ENCODE results near the gene ANKRD34A. TPM values are rescaled to one million over a fixed set of nuclear protein-coding genes. Genes with fewer than 3 reads are reported as not detected.

Gene ANKRD34A
- total and polyA plus RNA-seq, 2 of the 13 experiments (the other 11 are each of a cell fraction or from before 2014, with no cell fraction given): 0.05 to 0.07 TPM

DNA sequence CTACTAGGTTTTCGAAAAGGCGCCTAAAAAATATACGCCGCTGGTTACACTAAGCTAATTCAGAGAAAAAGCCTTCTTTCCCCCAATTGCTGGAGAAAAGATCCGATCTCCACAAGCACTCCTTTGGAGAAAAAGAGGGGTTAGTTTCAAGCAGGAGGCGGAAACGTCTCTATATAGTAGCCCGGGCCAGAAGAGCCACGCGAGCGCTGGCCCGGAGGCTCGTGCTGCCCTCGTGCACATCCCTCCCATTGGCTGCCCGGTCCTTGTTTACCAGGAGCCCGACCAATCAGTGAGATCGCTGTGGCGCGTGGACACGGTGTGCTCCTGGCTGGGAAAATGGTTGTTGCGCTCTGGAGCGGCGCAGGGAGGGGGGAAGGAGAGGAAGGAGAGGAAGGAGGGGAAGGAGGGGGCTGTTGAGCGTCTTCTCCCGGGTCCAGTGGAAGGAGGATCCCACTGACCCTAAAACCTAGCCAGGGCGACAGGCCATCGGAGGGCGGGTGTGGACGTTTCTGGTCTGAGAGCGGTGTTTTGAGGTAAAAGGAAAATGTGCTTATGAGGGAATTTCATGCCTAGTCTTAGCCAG, 32.1 kb upstream of the ANKRD34A start, which contains the start of gene TXNIP (continued):
- TF ChIP-seq, protein P1, sequence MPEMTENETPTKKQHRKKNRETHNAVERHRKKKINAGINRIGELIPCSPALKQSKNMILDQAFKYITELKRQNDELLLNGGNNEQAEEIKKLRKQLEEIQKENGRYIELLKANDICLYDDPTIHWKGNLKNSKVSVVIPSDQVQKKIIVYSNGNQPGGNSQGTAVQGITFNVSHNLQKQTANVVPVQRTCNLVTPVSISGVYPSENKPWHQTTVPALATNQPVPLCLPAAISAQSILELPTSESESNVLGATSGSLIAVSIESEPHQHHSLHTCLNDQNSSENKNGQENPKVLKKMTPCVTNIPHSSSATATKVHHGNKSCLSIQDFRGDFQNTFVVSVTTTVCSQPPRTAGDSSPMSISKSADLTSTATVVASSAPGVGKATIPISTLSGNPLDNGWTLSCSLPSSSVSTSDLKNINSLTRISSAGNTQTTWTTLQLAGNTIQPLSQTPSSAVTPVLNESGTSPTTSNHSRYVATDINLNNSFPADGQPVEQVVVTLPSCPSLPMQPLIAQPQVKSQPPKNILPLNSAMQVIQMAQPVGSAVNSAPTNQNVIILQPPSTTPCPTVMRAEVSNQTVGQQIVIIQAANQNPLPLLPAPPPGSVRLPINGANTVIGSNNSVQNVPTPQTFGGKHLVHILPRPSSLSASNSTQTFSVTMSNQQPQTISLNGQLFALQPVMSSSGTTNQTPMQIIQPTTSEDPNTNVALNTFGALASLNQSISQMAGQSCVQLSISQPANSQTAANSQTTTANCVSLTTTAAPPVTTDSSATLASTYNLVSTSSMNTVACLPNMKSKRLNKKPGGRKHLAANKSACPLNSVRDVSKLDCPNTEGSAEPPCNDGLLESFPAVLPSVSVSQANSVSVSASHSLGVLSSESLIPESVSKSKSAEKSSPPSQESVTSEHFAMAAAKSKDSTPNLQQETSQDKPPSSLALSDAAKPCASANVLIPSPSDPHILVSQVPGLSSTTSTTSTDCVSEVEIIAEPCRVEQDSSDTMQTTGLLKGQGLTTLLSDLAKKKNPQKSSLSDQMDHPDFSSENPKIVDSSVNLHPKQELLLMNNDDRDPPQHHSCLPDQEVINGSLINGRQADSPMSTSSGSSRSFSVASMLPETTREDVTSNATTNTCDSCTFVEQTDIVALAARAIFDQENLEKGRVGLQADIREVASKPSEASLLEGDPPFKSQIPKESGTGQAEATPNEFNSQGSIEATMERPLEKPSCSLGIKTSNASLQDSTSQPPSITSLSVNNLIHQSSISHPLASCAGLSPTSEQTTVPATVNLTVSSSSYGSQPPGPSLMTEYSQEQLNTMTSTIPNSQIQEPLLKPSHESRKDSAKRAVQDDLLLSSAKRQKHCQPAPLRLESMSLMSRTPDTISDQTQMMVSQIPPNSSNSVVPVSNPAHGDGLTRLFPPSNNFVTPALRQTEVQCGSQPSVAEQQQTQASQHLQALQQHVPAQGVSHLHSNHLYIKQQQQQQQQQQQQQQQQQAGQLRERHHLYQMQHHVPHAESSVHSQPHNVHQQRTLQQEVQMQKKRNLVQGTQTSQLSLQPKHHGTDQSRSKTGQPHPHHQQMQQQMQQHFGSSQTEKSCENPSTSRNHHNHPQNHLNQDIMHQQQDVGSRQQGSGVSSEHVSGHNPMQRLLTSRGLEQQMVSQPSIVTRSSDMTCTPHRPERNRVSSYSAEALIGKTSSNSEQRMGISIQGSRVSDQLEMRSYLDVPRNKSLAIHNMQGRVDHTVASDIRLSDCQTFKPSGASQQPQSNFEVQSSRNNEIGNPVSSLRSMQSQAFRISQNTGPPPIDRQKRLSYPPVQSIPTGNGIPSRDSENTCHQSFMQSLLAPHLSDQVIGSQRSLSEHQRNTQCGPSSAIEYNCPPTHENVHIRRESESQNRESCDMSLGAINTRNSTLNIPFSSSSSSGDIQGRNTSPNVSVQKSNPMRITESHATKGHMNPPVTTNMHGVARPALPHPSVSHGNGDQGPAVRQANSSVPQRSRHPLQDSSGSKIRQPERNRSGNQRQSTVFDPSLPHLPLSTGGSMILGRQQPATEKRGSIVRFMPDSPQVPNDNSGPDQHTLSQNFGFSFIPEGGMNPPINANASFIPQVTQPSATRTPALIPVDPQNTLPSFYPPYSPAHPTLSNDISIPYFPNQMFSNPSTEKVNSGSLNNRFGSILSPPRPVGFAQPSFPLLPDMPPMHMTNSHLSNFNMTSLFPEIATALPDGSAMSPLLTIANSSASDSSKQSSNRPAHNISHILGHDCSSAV (CRISPR knock-in tag; IDR thresholded peaks at IDR 0.05; ENCODE audit: borderline replicate concordance): no peak
- TF ChIP-seq RFX3 (CRISPR knock-in tag; IDR thresholded peaks at IDR 0.05) (no peak; the same call in 1 of the 2 replicates), ZNF670 (CRISPR knock-in tag; IDR thresholded peaks at IDR 0.05; ENCODE audit: borderline replicate concordance) (peak; percentile 67; the same call in 1 of the 2 replicates), SNRNP70 (IDR thresholded peaks at IDR 0.05; ENCODE audit: low read depth, low read length) (no peak), NFKBIZ (CRISPR knock-in tag; IDR thresholded peaks at IDR 0.05) (peak; percentile 86; the same call in 1 of the 2 replicates), DBP (CRISPR knock-in tag; IDR thresholded peaks at IDR 0.05; ENCODE audit: not compliant biosample characterization) (no peak), AFF4 (CRISPR knock-in tag; IDR thresholded peaks at IDR 0.05) (peak; percentile 93), NR2F6 (IDR thresholded peaks at IDR 0.05) (peak; percentile 59), NR2F6 (CRISPR knock-in tag; IDR thresholded peaks at IDR 0.05) (peak; percentile 69), KLF13 (CRISPR knock-in tag; IDR thresholded peaks at IDR 0.05) (no peak), ZNF326 (CRISPR knock-in tag; IDR thresholded peaks at IDR 0.05; ENCODE audit: borderline replicate concordance) (no peak), NRL (CRISPR knock-in tag; IDR thresholded peaks at IDR 0.05; ENCODE audit: borderline replicate concordance) (peak; percentile 82; the same call in 1 of the 2 replicates), MAX (IDR thresholded peaks at IDR 0.05) (peak; percentile 88), ZNF891 (CRISPR knock-in tag; IDR thresholded peaks at IDR 0.05) (peak; percentile 66; the same call in 1 of the 2 replicates), AGO1 (IDR thresholded peaks at IDR 0.05; ENCODE audit: low read depth, low read length, poor library complexity, severe bottlenecking) (peak; percentile 70), ZNF549 (CRISPR knock-in tag; IDR thresholded peaks at IDR 0.05) (no peak)
